GM12864 (cell line): Measurements from ENCODE around the gene PRPF19.

Experiments
- DNase-seq: peaks from one replicate; pipeline ENCODE4 v3.0.0-alpha.2; 2011; ENCODE audit warnings: low read depth
- H3K4me3 ChIP-seq: 2 replicates; pipeline ENCODE4 v1.5.1; 2011; ENCODE audit warnings: mild to moderate bottlenecking, low read depth, low read length, control low read depth
- TF ChIP-seq, protein P1 (sequence below): IDR thresholded peaks from 2 replicates; pipeline ENCODE4 v1.5.1; 2011; ENCODE audit warnings: low read depth, mild to moderate bottlenecking, moderate library complexity, low read length, control low read depth, inconsistent platforms; ENCODE audit errors: missing control alignments

PRPF19 gene

DNA sequence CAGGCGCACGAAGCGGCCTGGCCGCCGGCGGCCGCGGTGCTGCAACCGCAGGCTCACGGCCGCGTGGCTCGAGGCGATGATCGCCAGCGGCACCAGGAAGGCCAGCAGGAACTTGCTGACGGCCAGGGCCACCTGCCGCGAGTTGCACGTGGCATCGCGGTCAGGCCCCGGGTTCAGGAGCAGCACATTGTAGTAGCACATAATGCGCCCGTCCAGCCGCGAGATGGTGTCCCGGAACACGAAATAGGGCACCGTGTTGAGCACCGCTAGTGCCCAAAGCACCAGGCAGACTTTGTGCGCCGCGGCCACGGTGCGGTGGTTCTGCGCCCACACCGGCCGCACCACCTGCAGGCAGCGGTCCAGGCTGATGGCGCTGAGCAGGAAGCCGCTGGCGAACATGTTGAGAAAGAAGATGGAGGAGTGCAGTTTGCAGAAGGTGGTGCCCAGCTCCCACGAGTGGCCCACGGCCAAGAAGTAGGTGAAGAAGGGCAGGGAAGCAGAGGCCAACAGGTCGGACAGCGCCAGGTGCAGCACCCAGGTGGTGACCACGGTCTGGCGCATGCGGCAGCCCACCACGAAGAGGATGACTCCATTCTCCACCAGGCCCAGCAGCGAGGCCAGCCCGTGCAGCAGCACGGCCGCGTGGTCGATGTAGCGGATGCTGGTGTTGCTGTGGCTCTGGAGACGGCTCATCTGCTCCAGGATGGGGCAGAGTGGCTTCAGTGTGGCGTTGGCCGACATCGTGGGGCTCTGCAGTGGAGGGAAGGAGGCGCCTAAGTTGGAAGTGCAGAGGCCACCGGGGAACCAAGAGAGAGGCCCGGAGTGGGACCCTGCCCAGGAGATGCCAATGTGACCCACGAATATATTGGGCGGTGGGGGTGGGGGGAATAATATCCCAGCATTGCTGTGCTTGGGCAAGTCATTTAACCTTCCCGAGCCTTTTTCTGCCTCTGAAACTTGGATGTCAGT, 53.1 kb downstream of the PRPF19 start:
- TF ChIP-seq, protein P1, sequence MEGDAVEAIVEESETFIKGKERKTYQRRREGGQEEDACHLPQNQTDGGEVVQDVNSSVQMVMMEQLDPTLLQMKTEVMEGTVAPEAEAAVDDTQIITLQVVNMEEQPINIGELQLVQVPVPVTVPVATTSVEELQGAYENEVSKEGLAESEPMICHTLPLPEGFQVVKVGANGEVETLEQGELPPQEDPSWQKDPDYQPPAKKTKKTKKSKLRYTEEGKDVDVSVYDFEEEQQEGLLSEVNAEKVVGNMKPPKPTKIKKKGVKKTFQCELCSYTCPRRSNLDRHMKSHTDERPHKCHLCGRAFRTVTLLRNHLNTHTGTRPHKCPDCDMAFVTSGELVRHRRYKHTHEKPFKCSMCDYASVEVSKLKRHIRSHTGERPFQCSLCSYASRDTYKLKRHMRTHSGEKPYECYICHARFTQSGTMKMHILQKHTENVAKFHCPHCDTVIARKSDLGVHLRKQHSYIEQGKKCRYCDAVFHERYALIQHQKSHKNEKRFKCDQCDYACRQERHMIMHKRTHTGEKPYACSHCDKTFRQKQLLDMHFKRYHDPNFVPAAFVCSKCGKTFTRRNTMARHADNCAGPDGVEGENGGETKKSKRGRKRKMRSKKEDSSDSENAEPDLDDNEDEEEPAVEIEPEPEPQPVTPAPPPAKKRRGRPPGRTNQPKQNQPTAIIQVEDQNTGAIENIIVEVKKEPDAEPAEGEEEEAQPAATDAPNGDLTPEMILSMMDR: no peak
- H3K4me3 ChIP-seq: no peak overlapping the region
- no peak for DNase-seq

DNA sequence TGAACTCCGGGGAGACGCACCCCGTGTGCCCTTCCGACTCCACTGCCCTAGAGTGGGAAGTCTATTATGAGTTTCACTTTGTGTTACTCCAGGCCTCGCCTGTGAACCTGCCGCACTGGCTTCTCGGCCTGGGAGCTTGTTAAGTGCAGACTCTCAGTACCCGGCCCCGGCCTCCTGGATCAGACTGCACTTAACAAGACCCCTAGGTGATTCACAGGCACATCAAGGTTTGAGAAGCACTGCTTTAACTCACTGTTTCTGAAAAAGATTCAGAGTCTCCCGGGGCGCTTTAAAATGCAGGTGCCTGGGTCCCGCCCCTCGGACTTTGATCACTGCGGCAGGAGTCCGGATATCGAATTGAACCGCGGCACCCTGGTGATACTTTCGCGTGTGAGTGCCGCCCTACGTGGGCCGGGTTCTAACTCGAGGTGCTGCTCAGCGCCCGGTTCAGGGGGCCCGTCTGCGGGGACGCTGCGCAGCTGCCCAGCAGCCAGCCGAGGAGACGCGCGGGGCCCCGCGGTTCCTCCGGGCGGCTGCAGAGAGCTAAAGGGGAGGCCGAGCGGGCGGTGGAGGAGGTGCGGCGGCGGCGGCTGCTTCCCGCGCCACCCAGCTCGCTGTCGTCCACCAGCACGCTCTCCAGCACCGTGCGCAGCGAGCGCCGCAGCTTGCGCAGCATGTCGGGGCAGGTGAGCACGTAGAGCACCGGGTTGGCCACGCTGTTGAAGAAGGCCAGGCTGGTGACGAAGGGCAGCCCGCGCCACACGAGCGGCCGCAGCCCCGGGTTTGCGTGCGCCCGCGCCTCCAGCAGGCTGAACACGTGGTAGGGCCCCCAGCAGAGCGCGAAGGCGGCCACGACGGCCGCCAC, 54.0 kb downstream of the PRPF19 start:
- H3K4me3 ChIP-seq: no peak overlapping the region
- no peak for DNase-seq
- TF ChIP-seq, protein P1: no peak

DNA sequence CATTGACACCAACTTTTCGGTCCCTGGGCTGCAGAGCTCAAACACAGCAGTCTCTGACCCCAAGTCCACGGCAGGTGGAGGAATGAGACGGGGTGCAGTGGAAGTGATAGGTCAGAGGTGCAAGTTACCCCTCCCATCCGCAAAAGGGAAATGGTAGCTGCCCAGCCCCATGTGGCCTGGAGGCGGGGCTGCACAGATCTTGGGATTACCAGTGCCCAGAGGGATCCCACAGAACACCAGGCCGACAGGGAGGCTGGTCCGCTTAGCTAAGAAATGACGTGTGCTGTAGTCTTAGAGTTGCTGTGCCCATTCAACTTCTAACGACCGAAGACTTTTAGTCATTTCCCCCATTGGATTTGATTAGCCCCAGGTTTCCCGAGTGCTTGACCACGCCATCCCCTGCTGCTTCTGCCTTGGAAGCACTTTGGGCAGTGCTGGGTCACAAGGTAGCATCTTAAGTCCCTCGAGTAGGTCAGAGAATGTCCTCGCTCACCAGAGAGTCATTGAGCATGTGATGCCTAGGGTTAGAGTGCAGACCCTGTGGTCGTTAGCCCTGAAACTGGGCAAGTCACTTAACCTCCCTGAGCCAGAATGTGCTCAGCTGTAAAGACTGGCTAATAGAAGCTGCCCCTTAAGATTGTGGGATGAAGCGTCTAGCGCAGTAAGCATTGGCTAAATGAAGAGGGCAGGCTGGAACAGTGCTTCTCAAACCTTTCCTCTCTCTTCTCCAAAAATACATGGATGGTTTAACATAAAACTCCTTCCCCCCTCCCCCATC, 54.9 kb downstream of the PRPF19 start:
- H3K4me3 ChIP-seq: no peak overlapping the region
- TF ChIP-seq, protein P1: no peak
- DNase-seq: no peak

DNA sequence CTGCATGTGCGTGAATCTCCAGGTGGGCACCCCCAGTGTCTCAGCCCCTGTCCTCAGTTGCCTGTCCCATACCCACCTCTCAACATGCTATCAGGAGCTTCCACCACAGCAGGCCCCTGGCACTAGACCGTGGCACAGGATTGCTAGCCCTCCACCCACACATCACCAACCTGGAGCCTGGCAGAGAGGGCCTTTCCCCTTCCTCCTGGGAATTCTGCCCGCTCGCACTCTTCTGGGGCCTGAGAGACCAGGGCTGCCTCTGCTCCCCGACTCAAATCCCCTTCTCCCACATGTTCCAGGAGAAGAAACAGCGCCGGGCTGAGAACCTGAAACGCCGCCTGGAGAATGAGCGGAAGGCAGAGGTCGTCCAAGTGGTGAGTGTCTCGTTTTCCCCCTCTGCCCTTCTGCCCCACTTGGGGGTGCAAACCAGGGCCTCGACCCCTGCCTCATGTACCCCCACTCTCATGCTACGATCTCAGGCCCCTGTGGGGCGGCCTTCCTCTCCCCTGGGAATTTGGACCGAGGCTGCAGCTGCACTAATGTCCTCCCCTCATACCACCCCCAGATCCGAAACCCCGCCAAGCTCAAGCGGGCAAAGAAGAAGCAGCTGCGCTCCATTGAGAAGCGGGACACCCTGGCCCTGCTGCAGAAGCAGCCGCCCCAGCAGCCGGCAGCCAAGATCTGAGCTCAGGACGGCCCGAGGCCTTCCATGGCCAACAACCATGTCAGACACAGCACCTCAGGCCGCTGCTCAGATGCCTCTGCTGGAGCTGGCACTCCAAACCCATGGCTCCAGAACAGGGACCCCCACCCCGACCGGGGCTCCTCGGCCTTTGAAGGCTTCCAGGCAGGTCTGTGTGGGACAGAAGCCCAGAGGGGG, 56.5 kb downstream of the PRPF19 start:
- DNase-seq: no peak
- TF ChIP-seq, protein P1: no peak
- no peak overlapping the region for H3K4me3 ChIP-seq

DNA sequence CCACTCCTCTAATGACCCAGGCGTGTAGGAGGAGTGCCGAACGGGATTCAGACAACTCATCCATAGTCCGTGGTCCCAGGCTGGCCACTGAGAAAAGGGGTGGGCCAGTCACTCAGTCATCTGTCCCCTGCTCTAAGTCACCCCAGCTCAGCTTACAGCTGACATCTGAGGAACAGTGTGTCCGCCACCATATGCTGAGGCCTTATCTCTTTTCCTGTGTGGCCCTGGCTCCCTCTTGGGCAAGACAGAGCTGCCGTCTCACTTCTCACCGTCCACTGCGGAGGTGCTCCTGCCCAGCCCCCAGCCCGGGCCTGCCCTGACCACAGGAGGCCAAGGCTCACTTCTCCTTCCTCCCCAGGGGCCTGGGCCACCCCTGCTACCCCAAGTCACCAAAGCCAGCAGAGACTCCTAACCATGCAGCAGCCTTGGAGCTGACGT, 57.7 kb downstream of the PRPF19 start:
- no peak for DNase-seq
- TF ChIP-seq, protein P1: no peak
- no peak overlapping the region for H3K4me3 ChIP-seq

DNA sequence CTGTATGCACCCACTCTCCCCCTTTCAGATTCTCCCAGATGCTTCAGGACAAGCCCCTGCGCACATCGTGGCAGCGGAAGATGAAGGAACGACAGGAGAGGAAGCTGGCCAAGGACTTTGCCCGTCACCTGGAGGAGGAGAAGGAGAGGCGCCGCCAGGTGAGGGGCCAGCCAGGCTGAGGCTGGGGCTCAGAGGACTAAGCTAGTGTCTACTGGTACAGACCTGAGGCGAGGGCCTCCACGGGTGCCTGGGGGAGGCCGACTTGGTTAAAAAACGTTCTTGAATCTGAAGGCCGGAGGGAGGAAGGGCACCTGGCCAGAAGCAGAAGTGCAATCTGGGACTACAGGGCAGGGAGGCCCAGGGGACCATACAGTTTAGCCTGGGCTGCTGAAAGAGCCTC, 58.5 kb downstream of the PRPF19 start:
- TF ChIP-seq, protein P1: no peak
- no peak for DNase-seq
- no peak overlapping the region for H3K4me3 ChIP-seq
